Measurements from ENCODE around the gene KIAA1614. TPM values are rescaled to one million over a fixed set of nuclear protein-coding genes. Genes with fewer than 3 reads are reported as not detected.

KIAA1614 gene
- total RNA-seq, 1 experiment from 2014 or later = 3.3 TPM

- no peak for ATAC-seq
- peaks cover 12% of the 10 kb centered on the region for H3K4me1 Mint-ChIP-seq
- ChIA-PET CTCF (interaction anchor here (0.7 to 2.3 kb wide), 3 partner anchors 19 to 24 kb away, joined by 3 to 8 read pairs (median 3); no protein-coding TSS in a partner anchor), POLR2A (no interaction called here)
- H3K4me3 Mint-ChIP-seq = no peak overlapping the region
- TF ChIP-seq NR1H2 (CRISPR knock-in tag; IDR thresholded peaks at IDR 0.05) (no peak), ZBTB21 (CRISPR knock-in tag; IDR thresholded peaks at IDR 0.05; ENCODE audit: borderline replicate concordance) (no peak)
- H3K9me3 Mint-ChIP-seq = no peaks in the 10 kb centered on the region
- H3K27ac Mint-ChIP-seq = no peak overlapping the region
- DNase-seq (ENCODE audit: low spot score) = no peak
- no peaks in the 10 kb centered on the region for H3K36me3 Mint-ChIP-seq
- peaks cover 4% of the 10 kb centered on the region for H3K27me3 Mint-ChIP-seq (ENCODE audit: low read depth)
Observed at GRCh38 chr1:180939711-180940103, 27.0 kb downstream of the KIAA1614 start.

- Mint-ChIP-seq H3K9me3 (no peaks in the 10 kb centered on the region), H3K36me3 (no peaks in the 10 kb centered on the region), H3K27me3 (ENCODE audit: low read depth) (peaks cover 4% of the 10 kb centered on the region), H3K4me3 (no peak overlapping the region), H3K4me1 (peaks cover 12% of the 10 kb centered on the region), H3K27ac (no peak overlapping the region)
- ATAC-seq (no peak), DNase-seq (ENCODE audit: low spot score) (no peak)
- POLR2A ChIA-PET = no interaction called here
- TF ChIP-seq CDX4 (CRISPR knock-in tag; IDR thresholded peaks at IDR 0.05; ENCODE audit: borderline replicate concordance) (no peak), PREB (CRISPR knock-in tag; IDR thresholded peaks at IDR 0.05; ENCODE audit: borderline replicate concordance) (no peak), FOXK1 (CRISPR knock-in tag; IDR thresholded peaks at IDR 0.05) (no peak), E2F4 (CRISPR knock-in tag; IDR thresholded peaks at IDR 0.05; ENCODE audit: borderline replicate concordance, low read depth) (no peak), IRF2 (CRISPR knock-in tag; IDR thresholded peaks at IDR 0.05; ENCODE audit: borderline replicate concordance, low read depth) (no peak)
- CTCF ChIA-PET = interaction anchor here (1.4 to 2.3 kb wide), 2 partner anchors 20 to 23 kb away, joined by 3 to 8 read pairs; no protein-coding TSS in a partner anchor
Observed at GRCh38 chr1:180940445-180940844, 27.7 kb downstream of the KIAA1614 start.

- POLR2A ChIA-PET = interaction anchor here (0.5 kb wide), 1 partner anchor 10 kb away, joined by 3 read pairs; no protein-coding TSS in a partner anchor
- ATAC-seq = no peak
- no peaks in the 10 kb centered on the region for H3K9me3 Mint-ChIP-seq
- CTCF ChIA-PET = interaction anchor here (1.0 to 2.3 kb wide), 2 partner anchors 21 kb away, joined by 4 to 8 read pairs; no protein-coding TSS in a partner anchor
- H3K27ac Mint-ChIP-seq = no peak overlapping the region
- TF ChIP-seq JAZF1 (CRISPR knock-in tag; IDR thresholded peaks at IDR 0.05) = no peak
- peaks cover 4% of the 10 kb centered on the region for H3K27me3 Mint-ChIP-seq (ENCODE audit: low read depth)
- no peaks in the 10 kb centered on the region for H3K36me3 Mint-ChIP-seq
- H3K4me3 Mint-ChIP-seq = no peak overlapping the region
- H3K4me1 Mint-ChIP-seq = peaks cover 9% of the 10 kb centered on the region
- DNase-seq (ENCODE audit: low spot score) = no peak
Observed at GRCh38 chr1:180941518-180942275, 29.0 kb downstream of the KIAA1614 start.

GRCh38 chr1:180945151-180945550 lies 32.5 kb downstream of the KIAA1614 start:
- Mint-ChIP-seq H3K4me1 (peaks cover 12% of the 10 kb centered on the region), H3K4me3 (no peak overlapping the region), H3K9me3 (no peaks in the 10 kb centered on the region), H3K27me3 (ENCODE audit: low read depth) (no peaks in the 10 kb centered on the region; the same call in 1 of the 2 replicates), H3K36me3 (no peaks in the 10 kb centered on the region; the same call in 1 of the 2 replicates), H3K27ac (no peak overlapping the region)
- ATAC-seq (no peak), DNase-seq (ENCODE audit: low spot score) (no peak)
- POLR2A ChIA-PET = no interaction called here
- CTCF ChIA-PET = interaction anchor here (1.0 to 2.2 kb wide), 3 partner anchors 25 to 77 kb away, joined by 3 to 11 read pairs (median 3); no protein-coding TSS in a partner anchor
- no peak for TF ChIP-seq JAZF1 (CRISPR knock-in tag; IDR thresholded peaks at IDR 0.05)
- no peak for TF ChIP-seq MLX (CRISPR knock-in tag; IDR thresholded peaks at IDR 0.05)
- TF ChIP-seq E2F1 (CRISPR knock-in tag; IDR thresholded peaks at IDR 0.05) = no peak
- no peak for TF ChIP-seq ZNF532 (CRISPR knock-in tag; IDR thresholded peaks at IDR 0.05; ENCODE audit: borderline replicate concordance)
- no peak for TF ChIP-seq PREB (CRISPR knock-in tag; IDR thresholded peaks at IDR 0.05; ENCODE audit: borderline replicate concordance)
- TF ChIP-seq JUN (CRISPR knock-in tag; IDR thresholded peaks at IDR 0.05) = no peak
- TF ChIP-seq TP53 (CRISPR knock-in tag; IDR thresholded peaks at IDR 0.05) = no peak
